SKM-1 treated with dmso at 0.1 percent for 144 hours (cell line): Measurements from ENCODE around the gene MAN1B1.
A peak's percentile ranks its signal among the peaks of the same experiment; 100 is the strongest.

Source experiments
- DNase-seq: peaks from one replicate; lab custom pipeline; 2025; ENCODE audit not compliant: unreplicated experiment; lab: John Stamatoyannopoulos, UW

The MAN1B1 gene

DNA sequence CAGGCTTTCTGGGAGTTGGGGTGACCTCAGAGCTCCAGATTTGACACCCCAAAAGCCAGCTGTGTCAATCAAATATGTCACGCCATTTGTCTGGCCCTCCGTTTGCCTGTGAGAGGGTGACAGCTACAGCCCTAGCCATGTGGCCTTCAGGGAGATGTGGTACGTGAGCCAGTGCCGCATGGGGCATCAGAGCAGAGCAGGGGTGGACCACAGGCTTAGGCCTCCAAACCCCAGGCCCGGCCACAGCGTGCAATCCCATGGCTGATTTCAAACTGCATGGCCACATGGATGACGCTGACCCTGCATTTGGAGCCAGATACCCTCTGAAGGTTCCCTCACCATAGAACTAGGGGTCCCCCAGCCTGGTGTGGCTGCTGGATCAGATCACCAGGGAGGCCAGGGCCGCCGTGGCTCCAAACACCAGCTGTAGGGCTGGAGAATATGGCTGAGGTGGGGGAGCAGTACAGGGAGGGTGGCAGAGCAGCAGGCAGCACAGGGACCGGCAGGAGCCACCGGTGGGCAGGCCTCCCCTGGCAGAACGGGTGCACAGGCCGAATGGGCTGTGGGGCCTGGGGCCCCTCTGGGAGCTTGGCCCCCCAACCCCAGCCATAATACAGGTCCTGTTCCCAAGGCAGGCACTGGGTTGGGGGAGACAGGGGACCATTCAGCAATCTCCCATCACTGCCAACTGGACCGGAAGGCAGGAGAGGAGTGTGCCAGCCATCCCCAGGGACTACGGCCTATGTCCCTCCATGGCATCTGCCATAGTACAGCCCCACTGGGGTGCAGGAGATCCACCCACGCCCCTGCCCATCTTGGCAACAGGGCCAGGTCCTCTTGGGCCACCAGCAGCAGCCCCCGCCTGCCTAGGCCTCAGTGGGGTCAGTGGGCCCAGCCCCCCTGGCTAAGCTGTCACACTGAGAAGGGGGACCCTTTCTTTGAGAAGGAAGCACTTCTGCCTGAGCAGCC is 18.0 kb upstream of the MAN1B1 start:
- DNase-seq: no peak

DNA sequence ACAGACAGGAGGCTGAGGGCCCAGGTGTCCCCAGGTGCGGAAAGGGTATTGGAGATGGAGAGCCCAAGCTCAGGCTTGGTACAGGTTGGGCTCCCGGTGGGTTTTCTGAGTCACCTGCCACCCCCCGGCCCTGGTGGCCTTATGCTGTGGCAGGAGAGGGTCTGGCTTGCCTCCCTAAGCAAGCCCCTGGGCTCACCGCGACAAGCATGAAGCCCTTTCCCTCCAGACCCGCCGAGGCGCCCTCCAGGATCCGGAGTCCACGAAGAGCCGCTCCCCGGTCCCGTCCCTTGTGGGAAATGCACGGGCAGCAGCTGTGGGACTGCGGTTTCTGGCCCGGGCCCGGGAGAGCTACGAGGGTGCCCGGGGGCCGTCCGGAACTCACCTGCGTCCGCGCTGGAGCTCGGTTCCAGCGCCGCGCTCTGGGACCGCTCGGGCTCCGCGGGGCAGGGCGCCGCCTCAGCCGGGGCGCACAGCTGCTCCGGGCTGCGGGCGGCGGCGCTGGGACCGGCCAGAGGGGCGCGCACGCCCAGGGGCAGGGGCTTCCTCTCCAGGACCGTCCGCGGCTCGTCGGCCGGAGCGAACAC is 17.2 kb upstream of the MAN1B1 start:
- DNase-seq: no peak

- peak; percentile 89 for DNase-seq
Observed at GRCh38 chr9:137070201-137070905, 16.4 kb upstream of the MAN1B1 start, which contains the start of gene SAPCD2. Gene SAPCD2 (minus strand): TSS chr9:137070557. CDS start chr9:137070460, 97 bp downstream.

DNA sequence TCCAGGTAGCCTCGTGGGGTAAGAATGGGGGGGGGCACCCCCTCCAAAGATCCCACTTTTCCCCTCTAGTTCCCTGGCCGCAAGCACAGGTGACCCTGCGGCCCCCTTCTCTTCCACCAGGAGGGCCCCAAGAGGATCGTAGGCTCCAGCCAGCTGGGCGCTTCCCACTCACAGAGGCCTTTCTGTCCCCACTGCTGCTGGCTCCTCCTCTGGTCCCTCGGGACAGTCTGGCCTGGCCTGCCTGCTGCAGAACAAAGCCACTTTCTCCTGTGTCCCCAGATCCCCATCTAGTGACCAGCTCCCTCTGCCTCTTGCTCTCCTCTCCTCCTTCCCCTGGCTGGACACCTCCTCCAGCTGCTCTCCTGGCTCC is 15.9 kb upstream of the MAN1B1 start:
- DNase-seq: no peak

DNA sequence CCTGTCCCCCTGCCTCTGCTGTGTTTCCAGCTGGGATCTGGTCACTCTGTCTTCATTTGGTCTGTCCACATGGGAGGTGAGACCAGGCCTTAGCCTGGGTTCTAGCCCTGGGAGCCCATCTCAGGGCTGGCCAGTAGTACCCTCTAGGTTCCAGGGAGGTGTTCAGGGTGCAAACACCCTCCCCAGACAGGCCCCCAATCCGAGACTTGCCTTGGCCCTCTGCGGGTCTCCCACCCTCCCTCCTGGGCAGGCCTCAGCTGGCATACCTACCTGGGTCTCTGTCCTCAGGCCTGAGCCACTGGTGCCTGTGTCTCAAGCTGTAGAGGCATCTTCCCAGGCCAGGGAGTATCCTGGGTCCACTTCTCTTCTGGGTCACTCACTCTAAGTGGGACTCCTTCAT is 15.5 kb upstream of the MAN1B1 start:
- DNase-seq: no peak

- DNase-seq: no peak
Observed at GRCh38 chr9:137073992-137074399, 12.8 kb upstream of the MAN1B1 start.

GRCh38 chr9:137074657-137075274 is 12.0 kb upstream of the MAN1B1 start:
- no peak for DNase-seq

DNA sequence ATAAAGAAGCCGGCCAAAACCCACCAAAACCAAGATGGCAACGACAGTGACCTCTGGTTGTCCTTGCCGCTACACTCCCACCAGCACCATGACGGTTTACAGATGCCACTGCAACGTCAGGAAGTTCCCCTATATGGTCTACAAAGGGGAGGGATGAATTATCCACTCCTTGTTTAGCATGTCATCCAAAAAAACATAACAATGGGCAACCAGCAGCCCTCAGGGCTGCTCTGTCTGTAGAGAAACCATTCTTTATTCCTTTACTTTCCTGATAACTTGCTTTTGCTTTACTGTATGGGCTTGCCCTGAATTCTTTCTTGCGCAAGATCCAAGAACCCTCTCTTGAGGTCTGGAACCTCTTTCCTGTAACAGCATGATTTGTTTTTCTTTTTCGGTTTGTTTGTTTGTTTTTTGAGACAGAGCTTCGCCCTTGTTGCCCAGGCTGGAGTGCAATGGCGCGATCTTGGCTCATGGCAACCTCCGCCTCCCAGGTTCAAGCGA is 11.5 kb upstream of the MAN1B1 start:
- no peak for DNase-seq

GRCh38 chr9:137076636-137077009 is 10.2 kb upstream of the MAN1B1 start:
- no peak for DNase-seq

GRCh38 chr9:137077010-137077747 is 9.6 kb upstream of the MAN1B1 start, which contains the start of gene UAP1L1:
Gene UAP1L1 (plus strand): TSS chr9:137077517. CDS start chr9:137077533, 16 bp downstream.
- DNase-seq: no peak

DNA sequence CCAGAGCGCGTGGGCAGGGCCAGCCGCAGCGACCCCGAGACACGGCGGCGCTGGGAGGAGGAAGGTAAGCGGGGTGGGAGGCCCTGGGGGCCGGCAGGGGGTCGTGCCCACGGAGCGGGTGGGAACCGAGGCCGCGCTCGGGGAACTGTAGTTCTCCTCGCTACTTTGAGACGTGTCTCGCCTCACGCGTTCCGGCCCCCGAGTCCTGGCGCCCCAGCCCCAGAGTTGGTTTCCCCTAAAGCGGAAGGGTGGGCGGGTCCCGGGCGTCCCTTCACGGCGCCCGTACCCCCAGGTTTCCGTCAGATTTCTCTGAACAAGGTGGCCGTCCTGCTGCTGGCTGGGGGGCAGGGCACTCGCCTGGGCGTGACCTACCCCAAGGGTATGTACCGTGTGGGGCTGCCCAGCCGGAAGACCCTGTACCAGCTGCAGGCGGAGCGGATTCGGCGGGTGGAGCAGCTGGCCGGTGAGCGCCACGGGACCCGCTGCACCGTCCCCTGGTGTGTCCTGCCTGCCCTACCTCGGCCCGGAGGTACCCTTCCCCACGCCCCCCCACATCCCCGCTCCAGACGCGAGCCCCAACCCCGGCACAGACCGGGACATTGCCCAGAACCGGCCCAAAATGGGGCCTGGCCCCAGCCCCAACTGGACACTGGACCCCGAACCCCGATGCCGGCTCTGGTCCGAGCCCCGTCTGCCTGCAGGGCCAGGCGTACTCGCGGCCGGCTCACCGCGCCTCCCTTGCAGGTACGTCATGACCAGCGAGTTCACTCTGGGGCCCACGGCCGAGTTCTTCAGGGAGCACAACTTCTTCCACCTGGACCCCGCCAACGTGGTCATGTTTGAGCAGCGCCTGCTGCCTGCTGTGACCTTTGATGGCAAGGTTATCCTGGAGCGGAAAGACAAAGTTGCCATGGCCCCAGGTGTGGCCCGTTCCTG is 8.8 kb upstream of the MAN1B1 start:
- DNase-seq: no peak

DNA sequence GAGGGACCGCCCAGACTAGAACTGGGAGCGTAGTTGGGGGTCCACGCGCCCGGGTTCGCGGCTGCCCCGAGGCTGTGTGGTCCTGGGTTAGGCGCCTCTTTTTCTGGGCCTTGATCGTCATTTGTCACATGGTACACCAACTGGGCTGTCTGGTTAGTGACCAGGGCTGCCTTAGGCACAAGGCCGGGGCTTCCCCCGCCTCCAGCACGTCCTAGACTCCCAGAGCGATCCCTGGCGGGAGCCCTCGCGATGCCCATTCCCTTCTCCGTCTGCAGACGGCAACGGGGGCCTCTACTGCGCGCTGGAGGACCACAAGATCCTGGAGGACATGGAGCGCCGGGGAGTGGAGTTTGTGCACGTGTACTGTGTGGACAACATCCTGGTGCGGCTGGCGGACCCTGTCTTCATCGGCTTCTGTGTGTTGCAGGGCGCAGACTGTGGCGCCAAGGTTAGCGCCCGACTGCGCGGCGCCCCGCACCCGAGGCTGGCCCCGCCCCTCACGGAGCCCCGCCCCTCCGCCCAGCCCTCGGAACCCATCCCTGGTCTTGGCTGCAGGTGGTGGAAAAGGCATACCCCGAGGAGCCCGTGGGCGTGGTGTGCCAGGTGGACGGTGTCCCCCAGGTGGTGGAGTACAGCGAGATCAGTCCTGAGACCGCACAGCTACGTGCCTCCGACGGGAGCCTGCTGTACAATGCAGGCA is 7.9 kb upstream of the MAN1B1 start:
- no peak for DNase-seq

DNA sequence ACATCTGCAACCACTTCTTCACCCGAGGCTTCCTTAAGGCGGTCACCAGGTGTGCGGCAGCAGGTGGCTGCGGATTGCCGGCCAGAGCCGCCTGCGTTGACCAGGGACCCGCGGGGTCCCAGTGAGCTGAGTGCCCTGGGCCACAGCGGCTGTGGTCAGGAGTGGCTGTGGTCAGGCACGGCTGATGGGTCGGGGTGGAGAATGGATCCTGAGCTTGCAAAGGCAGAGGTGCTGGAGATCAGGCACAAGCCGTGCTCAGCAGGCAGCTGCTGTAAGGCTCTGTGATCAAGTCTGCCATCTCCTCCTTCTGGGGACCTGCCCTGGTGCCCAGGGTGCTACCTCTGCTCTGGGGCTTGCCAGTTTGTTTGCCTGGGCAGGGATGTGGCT is 7.4 kb upstream of the MAN1B1 start:
- DNase-seq: no peak

DNA sequence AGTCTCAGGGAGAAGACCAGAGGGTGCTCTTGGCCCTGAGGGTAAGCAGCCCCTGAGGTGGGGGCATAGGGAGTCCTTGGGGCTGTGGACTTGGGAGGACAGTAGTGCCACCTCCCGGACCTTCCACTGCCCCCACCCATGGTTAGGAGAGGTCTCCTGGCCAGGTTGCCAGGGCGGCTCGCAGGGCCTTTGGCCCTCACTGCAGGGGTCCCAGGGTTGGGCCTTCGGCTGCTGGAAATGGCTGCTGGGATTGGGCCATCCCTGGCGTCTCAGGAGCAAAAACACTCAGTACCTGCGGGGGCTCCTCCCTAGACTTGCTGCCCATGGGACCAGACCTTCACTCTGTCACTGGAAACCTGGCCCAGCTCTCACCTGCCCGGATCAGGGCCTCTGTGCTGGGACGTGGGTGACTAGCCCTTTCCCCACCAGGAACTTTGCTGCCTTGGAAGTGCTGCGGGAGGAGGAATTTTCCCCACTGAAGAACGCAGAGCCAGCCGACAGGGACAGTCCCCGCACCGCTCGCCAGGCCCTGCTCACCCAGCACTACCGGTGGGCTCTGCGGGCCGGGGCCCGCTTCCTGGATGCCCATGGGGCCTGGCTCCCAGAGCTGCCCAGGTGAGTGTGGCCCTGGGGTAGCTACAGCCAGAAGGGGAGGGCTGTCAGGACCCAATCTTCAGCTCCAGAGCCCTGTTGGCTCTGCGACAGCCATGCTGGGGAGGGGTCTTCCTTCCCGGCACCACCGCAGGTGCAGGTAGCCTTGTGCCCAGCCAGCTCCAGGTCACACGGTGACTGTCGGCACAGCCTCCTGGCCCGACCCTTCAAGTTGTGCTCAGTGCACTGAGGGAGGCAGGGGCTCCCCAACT is 6.3 kb upstream of the MAN1B1 start:
- DNase-seq: no peak

- no peak for DNase-seq
Observed at GRCh38 chr9:137082222-137082924, 4.4 kb upstream of the MAN1B1 start.

DNA sequence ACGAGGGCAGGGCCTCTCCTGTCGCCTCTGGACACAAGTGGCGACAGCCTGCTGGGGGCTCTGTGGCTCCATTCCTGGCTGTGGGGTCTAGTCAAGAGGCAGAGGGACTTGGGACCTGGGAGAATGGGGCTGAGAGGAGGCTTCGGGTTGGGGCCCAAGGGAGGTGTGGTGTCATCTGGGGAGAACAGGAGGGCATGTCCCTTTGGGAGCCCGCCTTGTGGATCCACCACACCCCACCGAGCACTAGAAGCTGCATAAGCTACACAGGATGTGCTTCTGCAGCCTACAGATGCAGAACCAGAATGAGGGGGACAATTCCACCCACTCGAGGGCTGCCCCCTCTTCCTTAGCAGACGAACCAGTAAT is 3.9 kb upstream of the MAN1B1 start:
- DNase-seq: no peak

DNA sequence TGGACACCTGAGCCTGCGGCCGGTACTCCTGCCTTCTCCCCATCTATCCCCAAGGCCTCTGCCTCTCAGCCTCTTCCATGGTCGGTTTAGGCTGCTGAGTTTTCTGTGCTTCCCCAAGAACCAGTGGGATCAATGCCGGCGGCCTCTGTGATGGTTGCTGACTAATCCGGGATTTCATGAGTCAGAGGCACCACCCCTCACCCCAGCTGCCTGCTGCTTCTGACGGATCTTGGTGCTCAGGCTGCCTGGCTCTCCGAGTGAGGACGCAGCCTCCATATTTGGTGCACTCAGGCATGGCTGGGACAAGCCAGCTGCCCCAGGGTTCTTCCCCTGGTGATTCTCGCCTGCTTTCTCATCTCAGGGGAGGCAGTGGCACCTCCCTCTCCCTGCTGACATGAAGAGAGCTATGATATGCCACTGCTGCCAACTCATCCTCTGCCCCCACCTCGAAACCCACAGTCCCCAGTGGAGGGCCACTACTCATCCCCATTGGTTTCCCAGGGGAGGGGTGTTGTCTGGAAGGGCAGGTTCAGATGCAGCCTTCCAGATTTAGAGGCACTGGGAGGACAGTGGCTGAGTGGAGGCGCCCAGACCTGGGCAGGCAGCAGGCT is 3.3 kb upstream of the MAN1B1 start:
- DNase-seq: no peak
